NAMALWA (cell line): Measurements from ENCODE around the gene HYI.
"Not testable (repeated sequence)": the region's sequence is repeated elsewhere in the genome, so short reads cannot be mapped to it uniquely, and the experiment has no call there.

Experiments
- DNase-seq: peaks from one replicate; pipeline ENCODE4 v3.0.0-alpha.2; 2015; ENCODE audit warnings: low spot score

Gene HYI

GRCh38 chr1:43427524-43427923 is 26.2 kb downstream of the HYI start:
- no peak for DNase-seq

- DNase-seq: no peak
These were observed 27.5 kb downstream of the HYI start for GRCh38 chr1:43426221-43426620.

GRCh38 chr1:43425045-43425444 is 28.7 kb downstream of the HYI start:
- no peak for DNase-seq

- DNase-seq: no peak
These were observed 29.8 kb downstream of the HYI start for GRCh38 chr1:43423672-43424550.

GRCh38 chr1:43422995-43423671 is 30.6 kb downstream of the HYI start:
- no peak for DNase-seq

GRCh38 chr1:43421976-43422750 is 31.6 kb downstream of the HYI start:
- no peak for DNase-seq

- no peak for DNase-seq
These were observed 32.3 kb downstream of the HYI start for GRCh38 chr1:43421396-43421795.

- DNase-seq: no peak
These were observed 32.9 kb downstream of the HYI start for GRCh38 chr1:43420874-43421273.

GRCh38 chr1:43419627-43420425 is 33.9 kb downstream of the HYI start:
- DNase-seq: no peak

- DNase-seq: no peak
These were observed 34.9 kb downstream of the HYI start for GRCh38 chr1:43418858-43419257.

GRCh38 chr1:43415901-43416300 is 37.8 kb downstream of the HYI start:
- no peak for DNase-seq

GRCh38 chr1:43414634-43415223 is 39.0 kb downstream of the HYI start:
- DNase-seq: peak; percentile 82

GRCh38 chr1:43413426-43413825 is 40.3 kb downstream of the HYI start:
- not testable (repeated sequence) for DNase-seq

GRCh38 chr1:43410571-43410970 is 43.2 kb downstream of the HYI start:
- DNase-seq: no peak

GRCh38 chr1:43405876-43406234 is 47.9 kb downstream of the HYI start:
- DNase-seq: no peak

GRCh38 chr1:43405219-43405875 is 48.4 kb downstream of the HYI start:
- DNase-seq: no peak

- DNase-seq: no peak
These were observed 49.4 kb downstream of the HYI start for GRCh38 chr1:43404353-43404752.

GRCh38 chr1:43402089-43402865 is 51.5 kb downstream of the HYI start:
- DNase-seq: no peak
